IPS-18a (cell line): ENCODE results near the gene SLC25A20.

Experiments
- H3K27ac ChIP-seq: one replicate; pipeline ENCODE4 v1.5.1; 2013; ENCODE audit warnings: low read length
- H3K27me3 ChIP-seq: one replicate; pipeline ENCODE4 v1.6.1; 2013; ENCODE audit warnings: mild to moderate bottlenecking, low read length; ENCODE audit not compliant: control insufficient read depth, insufficient read depth
- H3K36me3 ChIP-seq: one replicate; pipeline ENCODE4 v1.6.1; 2013; ENCODE audit warnings: low read depth, low read length; ENCODE audit not compliant: control insufficient read depth
- H3K4me1 ChIP-seq: one replicate; pipeline ENCODE4 v1.6.1; 2013; ENCODE audit warnings: low read depth, low read length; ENCODE audit not compliant: control insufficient read depth
- H3K4me3 ChIP-seq: one replicate; pipeline ENCODE4 v1.5.1; 2013; ENCODE audit warnings: low read length
- H3K9ac ChIP-seq: one replicate; pipeline ENCODE4 v1.6.1; 2013; ENCODE audit warnings: mild to moderate bottlenecking, low read length, moderate library complexity
- H3K9me3 ChIP-seq: one replicate; pipeline ENCODE4 v1.6.1; 2013; ENCODE audit warnings: low read depth, low read length; ENCODE audit not compliant: control insufficient read depth

SLC25A20 gene

GRCh38 chr3:48891606-48892005 is 7.1 kb downstream of the SLC25A20 start:
- Histone ChIP-seq H3K27me3 (no peaks in the 10 kb centered on the region), H3K9ac (no peak overlapping the region), H3K4me1 (no peaks in the 10 kb centered on the region), H3K9me3 (no peaks in the 10 kb centered on the region), H3K27ac (no peak overlapping the region), H3K4me3 (no peak overlapping the region), H3K36me3 (no peaks in the 10 kb centered on the region)

- no peaks in the 10 kb centered on the region for H3K4me1 ChIP-seq
- H3K27ac ChIP-seq = no peak overlapping the region
- H3K9ac ChIP-seq = no peak overlapping the region
- H3K9me3 ChIP-seq = no peaks in the 10 kb centered on the region
- no peaks in the 10 kb centered on the region for H3K36me3 ChIP-seq
- H3K4me3 ChIP-seq = no peak overlapping the region
- no peaks in the 10 kb centered on the region for H3K27me3 ChIP-seq
Observed at GRCh38 chr3:48885753-48886152, 12.9 kb downstream of the SLC25A20 start.

GRCh38 chr3:48881652-48882114 is 17.0 kb downstream of the SLC25A20 start:
- H3K27me3 ChIP-seq = no peaks in the 10 kb centered on the region
- H3K36me3 ChIP-seq = no peaks in the 10 kb centered on the region
- no peak overlapping the region for H3K9ac ChIP-seq
- no peak overlapping the region for H3K4me3 ChIP-seq
- no peak overlapping the region for H3K27ac ChIP-seq
- no peaks in the 10 kb centered on the region for H3K4me1 ChIP-seq
- no peaks in the 10 kb centered on the region for H3K9me3 ChIP-seq

GRCh38 chr3:48881006-48881405 is 17.7 kb downstream of the SLC25A20 start:
- Histone ChIP-seq H3K27ac (no peak overlapping the region), H3K4me3 (no peak overlapping the region), H3K36me3 (no peaks in the 10 kb centered on the region), H3K9ac (no peak overlapping the region), H3K4me1 (no peaks in the 10 kb centered on the region), H3K27me3 (no peaks in the 10 kb centered on the region), H3K9me3 (no peaks in the 10 kb centered on the region)

DNA sequence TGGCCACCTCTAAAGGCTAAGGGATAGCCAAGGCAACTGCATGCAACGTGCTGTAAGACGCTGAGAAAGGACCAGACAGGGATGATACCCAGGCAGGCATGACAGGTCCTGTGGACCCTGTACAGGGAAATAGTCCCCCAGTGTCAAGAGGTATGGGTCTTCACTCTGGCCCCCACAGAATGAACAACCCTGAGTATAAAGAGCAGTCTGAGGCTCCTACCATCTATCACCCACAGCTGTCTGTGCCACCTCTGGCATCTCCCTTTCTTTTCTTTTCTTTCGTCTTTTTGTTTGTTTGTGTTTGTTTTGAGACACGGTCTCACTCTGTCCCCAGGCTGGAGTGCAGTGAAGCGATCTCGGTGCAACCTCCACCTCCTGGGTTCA is 18.7 kb downstream of the SLC25A20 start:
- no peaks in the 10 kb centered on the region for H3K27me3 ChIP-seq
- no peaks in the 10 kb centered on the region for H3K4me1 ChIP-seq
- H3K36me3 ChIP-seq = no peaks in the 10 kb centered on the region
- no peak overlapping the region for H3K27ac ChIP-seq
- H3K9ac ChIP-seq = no peak overlapping the region
- H3K9me3 ChIP-seq = no peaks in the 10 kb centered on the region
- no peak overlapping the region for H3K4me3 ChIP-seq

GRCh38 chr3:48879307-48879993 is 19.2 kb downstream of the SLC25A20 start:
- Histone ChIP-seq H3K27ac (no peak overlapping the region), H3K9me3 (no peaks in the 10 kb centered on the region), H3K27me3 (no peaks in the 10 kb centered on the region), H3K4me3 (no peak overlapping the region), H3K4me1 (no peaks in the 10 kb centered on the region), H3K36me3 (no peaks in the 10 kb centered on the region), H3K9ac (no peak overlapping the region)

GRCh38 chr3:48877671-48878070 is 21.0 kb downstream of the SLC25A20 start:
- Histone ChIP-seq H3K4me1 (no peaks in the 10 kb centered on the region), H3K27ac (no peak overlapping the region), H3K4me3 (no peak overlapping the region)

GRCh38 chr3:48863122-48863521 is 35.6 kb downstream of the SLC25A20 start:
- H3K9me3 ChIP-seq = no peaks in the 10 kb centered on the region
- no peaks in the 10 kb centered on the region for H3K36me3 ChIP-seq
- H3K4me3 ChIP-seq = no peak overlapping the region
- no peaks in the 10 kb centered on the region for H3K27me3 ChIP-seq
- no peak overlapping the region for H3K27ac ChIP-seq
- no peak overlapping the region for H3K9ac ChIP-seq
- H3K4me1 ChIP-seq = no peaks in the 10 kb centered on the region

More at GRCh38 chr3:48877671-48878070, 21.0 kb downstream of the SLC25A20 start:
- no peaks in the 10 kb centered on the region for H3K9me3 ChIP-seq
- no peaks in the 10 kb centered on the region for H3K36me3 ChIP-seq
- H3K9ac ChIP-seq = no peak overlapping the region
- no peaks in the 10 kb centered on the region for H3K27me3 ChIP-seq

GRCh38 chr3:48859206-48859605 is 39.5 kb downstream of the SLC25A20 start:
- no peak overlapping the region for H3K27ac ChIP-seq
- H3K27me3 ChIP-seq = no peaks in the 10 kb centered on the region
- H3K9ac ChIP-seq = no peak overlapping the region
- H3K9me3 ChIP-seq = no peaks in the 10 kb centered on the region
- no peaks in the 10 kb centered on the region for H3K4me1 ChIP-seq
- H3K36me3 ChIP-seq = no peaks in the 10 kb centered on the region
- H3K4me3 ChIP-seq = no peak overlapping the region

- no peaks in the 10 kb centered on the region for H3K36me3 ChIP-seq
- no peak overlapping the region for H3K27ac ChIP-seq
- no peak overlapping the region for H3K9ac ChIP-seq
- no peak overlapping the region for H3K4me3 ChIP-seq
- H3K4me1 ChIP-seq = no peaks in the 10 kb centered on the region
- H3K9me3 ChIP-seq = no peaks in the 10 kb centered on the region
- no peaks in the 10 kb centered on the region for H3K27me3 ChIP-seq
Observed at GRCh38 chr3:48858709-48859108, 40.0 kb downstream of the SLC25A20 start.

GRCh38 chr3:48857641-48858040 is 41.0 kb downstream of the SLC25A20 start:
- no peak overlapping the region for H3K9ac ChIP-seq
- H3K9me3 ChIP-seq = no peaks in the 10 kb centered on the region
- H3K4me3 ChIP-seq = no peak overlapping the region
- no peaks in the 10 kb centered on the region for H3K36me3 ChIP-seq
- no peaks in the 10 kb centered on the region for H3K27me3 ChIP-seq
- H3K27ac ChIP-seq = no peak overlapping the region
- no peaks in the 10 kb centered on the region for H3K4me1 ChIP-seq

DNA sequence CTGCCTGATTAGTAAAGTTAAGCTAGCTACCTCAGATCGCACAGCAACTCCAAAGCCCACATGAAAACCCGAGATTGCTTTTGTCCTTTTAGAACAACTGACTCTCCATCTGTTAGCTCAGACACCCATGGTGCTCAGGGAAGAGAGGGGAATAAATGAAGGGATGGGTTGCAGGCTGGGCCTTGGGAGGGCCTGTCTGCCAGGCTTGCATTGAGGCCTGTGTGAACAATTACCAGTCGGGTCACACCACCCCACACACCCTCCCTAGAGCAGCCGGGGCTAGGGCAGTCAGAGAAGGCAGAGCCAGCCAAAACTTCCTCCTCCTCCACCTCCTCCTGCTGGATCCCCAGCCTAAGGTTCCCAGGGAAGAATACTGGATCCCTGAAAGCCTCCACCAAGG is 42.2 kb downstream of the SLC25A20 start:
- H3K27ac ChIP-seq = no peak overlapping the region
- H3K27me3 ChIP-seq = no peaks in the 10 kb centered on the region
- H3K9me3 ChIP-seq = no peaks in the 10 kb centered on the region
- H3K36me3 ChIP-seq = no peaks in the 10 kb centered on the region
- H3K9ac ChIP-seq = no peak overlapping the region
- no peaks in the 10 kb centered on the region for H3K4me1 ChIP-seq
- no peak overlapping the region for H3K4me3 ChIP-seq
